Measurements from ENCODE around the gene COA4.
"Not testable (repeated sequence)": the region's sequence is repeated elsewhere in the genome, so short reads cannot be mapped to it uniquely, and the experiment has no call there.

Gene COA4

GRCh38 chr11:73876424-73877310 is at the start of gene COA4, which contains the start of gene PAAF1:
Gene COA4 (minus strand): TSS chr11:73876846. CDS start chr11:73873378, 3,468 bp downstream.
Gene PAAF1 (plus strand): TSS chr11:73876999. CDS start chr11:73877022, 23 bp downstream.
- DNase-seq = peak; percentile 94

- no peak for DNase-seq
These were observed 44.5 kb upstream of the COA4 start for GRCh38 chr11:73921180-73921579.

- no peak for DNase-seq
These were observed 39.8 kb upstream of the COA4 start for GRCh38 chr11:73916435-73916834.

- DNase-seq = no peak
These were observed 37.6 kb upstream of the COA4 start for GRCh38 chr11:73914284-73914683.

GRCh38 chr11:73913472-73913871 is 36.8 kb upstream of the COA4 start:
- no peak for DNase-seq

- DNase-seq = no peak
These were observed 35.4 kb upstream of the COA4 start for GRCh38 chr11:73912026-73912425.

- DNase-seq = peak; percentile 55
These were observed 30.5 kb upstream of the COA4 start for GRCh38 chr11:73907191-73907590.

GRCh38 chr11:73902303-73902702 is 25.7 kb upstream of the COA4 start:
- no peak for DNase-seq

GRCh38 chr11:73894725-73895335 is 18.2 kb upstream of the COA4 start:
- DNase-seq = no peak

- no peak for DNase-seq
These were observed 16.4 kb upstream of the COA4 start for GRCh38 chr11:73893041-73893440.

GRCh38 chr11:73889536-73889935 is 12.9 kb upstream of the COA4 start:
- DNase-seq = no peak

GRCh38 chr11:73889019-73889418 is 12.4 kb upstream of the COA4 start:
- no peak for DNase-seq

GRCh38 chr11:73888244-73888643 is 11.6 kb upstream of the COA4 start:
- no peak for DNase-seq

GRCh38 chr11:73883856-73884255 is 7.2 kb upstream of the COA4 start:
- DNase-seq = no peak

- DNase-seq = not testable (repeated sequence)
These were observed 3.8 kb upstream of the COA4 start for GRCh38 chr11:73880449-73880848.

GRCh38 chr11:73878771-73879170 is 2.1 kb upstream of the COA4 start:
- no peak for DNase-seq

GRCh38 chr11:73875840-73876239 is 806 bp downstream of the COA4 start:
- DNase-seq = peak; percentile 65

GRCh38 chr11:73875380-73875779 is 1.3 kb downstream of the COA4 start:
- no peak for DNase-seq

GRCh38 chr11:73872749-73873357 is 3.8 kb downstream of the COA4 start:
- DNase-seq = no peak

GRCh38 chr11:73870261-73870660 is 6.4 kb downstream of the COA4 start:
- no peak for DNase-seq

- DNase-seq = no peak
These were observed 7.2 kb downstream of the COA4 start for GRCh38 chr11:73869332-73869949.

- no peak for DNase-seq
These were observed 10.1 kb downstream of the COA4 start for GRCh38 chr11:73866586-73866996.

- no peak for DNase-seq
These were observed 10.5 kb downstream of the COA4 start for GRCh38 chr11:73866095-73866579.

Measured in activated CD8-positive, alpha-beta memory T cell treated with anti-CD3 and anti-CD28 coated beads for 24 hours (primary cell).